Urothelium cell line (cell line): ENCODE results near the gene BDKRB2.

ENCODE experiments used
- DNase-seq: peaks from one replicate; pipeline ENCODE4 v3.0.0; 2011; ENCODE audit warnings: low spot score, mixed read lengths
- FAIRE-seq: peaks from 2 replicates; lab custom pipeline; 2011; peaks lifted over from hg19 to GRCh38; lab: Jason Lieb, UNC

BDKRB2 gene

DNA sequence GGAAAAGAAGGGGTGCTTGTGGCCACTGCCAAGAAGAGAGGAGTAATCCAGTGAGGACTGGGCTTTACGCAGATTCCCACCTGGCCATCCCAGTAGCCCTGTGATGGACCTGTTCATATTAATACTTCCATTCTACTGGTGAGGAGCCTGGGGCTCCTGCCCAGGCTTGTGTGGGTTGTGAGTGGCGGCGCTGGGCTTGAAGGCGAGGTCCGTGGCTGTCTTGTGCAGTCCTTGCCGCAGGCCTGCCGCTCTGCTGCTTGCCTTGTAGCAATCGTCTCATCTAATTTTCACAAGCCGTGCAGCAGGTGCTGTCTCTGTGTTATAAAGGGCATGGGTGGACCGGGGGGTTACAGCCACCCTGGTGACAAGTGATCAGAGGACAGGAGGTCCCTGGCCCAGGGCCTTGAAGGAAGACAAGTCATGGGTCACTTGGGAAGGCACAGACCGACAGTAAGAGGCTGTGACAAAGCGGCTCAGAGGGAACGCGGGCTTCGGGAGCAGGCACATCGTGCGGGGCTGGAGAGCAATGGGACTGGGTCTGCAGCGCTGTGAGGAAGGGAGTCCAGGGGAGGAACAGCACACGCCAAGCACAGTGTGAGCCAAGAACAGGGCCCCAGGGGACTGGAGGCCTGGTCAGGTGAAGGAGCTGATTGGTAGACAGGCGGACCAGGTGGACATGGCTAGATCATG lies 7.3 kb upstream of the BDKRB2 start:
- FAIRE-seq (no peak), DNase-seq (no peak)

- FAIRE-seq (no peak), DNase-seq (no peak)
Observed at GRCh38 chr14:96197969-96198368, 6.7 kb upstream of the BDKRB2 start.

GRCh38 chr14:96198430-96199130 lies 6.1 kb upstream of the BDKRB2 start:
- FAIRE-seq, result no peak
- DNase-seq, result no peak

DNA sequence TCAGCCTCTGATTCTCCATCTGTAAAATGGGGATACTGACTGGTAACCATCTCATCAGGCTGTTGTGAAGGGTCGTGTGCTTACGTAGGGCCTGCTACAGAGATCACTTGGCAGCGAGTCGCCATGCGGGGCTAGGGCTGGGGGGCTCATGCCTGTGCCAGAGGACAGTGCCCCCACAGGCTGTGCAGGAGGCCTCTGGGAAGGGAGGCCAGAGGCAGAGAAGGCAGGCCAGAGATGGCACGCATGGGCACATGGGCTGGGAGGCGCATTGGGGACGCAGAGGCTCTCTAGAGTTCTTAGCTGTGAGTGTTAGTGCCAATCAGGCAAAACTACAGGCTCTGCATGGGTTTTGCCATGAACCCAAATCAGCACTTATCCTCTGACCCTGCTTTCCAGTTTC lies 3.5 kb upstream of the BDKRB2 start:
- DNase-seq (no peak), FAIRE-seq (no peak)

DNA sequence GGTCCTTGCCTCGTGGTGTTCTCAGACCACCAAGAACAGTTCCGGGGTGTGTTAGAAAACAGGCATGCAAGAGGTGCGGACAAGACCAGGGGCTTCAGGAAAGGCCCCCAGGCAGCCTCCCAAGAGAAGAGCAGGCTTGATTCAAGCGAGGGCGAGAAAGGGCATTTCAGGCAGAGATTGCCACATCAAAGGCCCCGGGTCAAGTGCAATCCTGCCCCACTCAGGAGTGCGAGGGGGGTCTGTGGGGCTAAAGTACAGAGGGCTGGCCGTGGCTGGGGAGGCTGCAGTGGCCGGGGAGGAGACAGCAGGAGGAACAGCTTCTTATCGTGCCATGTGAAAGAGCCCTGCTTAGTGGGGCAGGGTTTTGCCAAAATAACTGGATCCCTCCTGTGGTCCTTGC lies 2.7 kb upstream of the BDKRB2 start:
- FAIRE-seq (no peak), DNase-seq (no peak)

DNA sequence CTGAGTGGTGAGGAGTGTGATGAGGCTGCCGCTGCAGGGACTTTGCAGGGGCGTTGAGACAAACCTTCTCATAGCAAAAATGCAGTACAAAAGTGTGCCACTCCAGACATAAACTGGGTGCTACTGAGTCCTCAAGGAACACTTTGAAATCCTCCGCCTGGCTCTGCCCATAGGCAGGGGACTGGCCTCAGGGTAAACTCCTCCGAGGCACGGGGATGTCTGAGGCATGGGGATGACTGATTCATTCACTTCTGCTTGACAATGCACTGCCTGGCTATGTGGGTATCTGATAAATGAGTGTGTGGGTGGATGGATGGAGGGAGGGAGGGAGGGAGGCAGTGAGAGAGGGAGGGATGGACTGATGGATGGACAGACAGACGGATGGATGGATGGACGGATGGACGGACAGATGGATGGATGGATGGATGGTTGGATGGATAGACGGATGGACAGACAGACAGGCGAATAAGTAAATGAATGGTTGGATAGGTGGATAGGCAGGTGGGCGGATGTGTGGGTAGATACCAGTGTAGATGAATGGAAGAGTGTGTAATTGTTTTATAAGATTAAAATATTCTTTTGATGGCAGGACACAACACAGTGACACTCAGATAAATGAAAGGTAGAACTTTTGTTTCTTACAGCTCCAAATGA lies 2.1 kb upstream of the BDKRB2 start:
- DNase-seq (no peak), FAIRE-seq (no peak)

DNA sequence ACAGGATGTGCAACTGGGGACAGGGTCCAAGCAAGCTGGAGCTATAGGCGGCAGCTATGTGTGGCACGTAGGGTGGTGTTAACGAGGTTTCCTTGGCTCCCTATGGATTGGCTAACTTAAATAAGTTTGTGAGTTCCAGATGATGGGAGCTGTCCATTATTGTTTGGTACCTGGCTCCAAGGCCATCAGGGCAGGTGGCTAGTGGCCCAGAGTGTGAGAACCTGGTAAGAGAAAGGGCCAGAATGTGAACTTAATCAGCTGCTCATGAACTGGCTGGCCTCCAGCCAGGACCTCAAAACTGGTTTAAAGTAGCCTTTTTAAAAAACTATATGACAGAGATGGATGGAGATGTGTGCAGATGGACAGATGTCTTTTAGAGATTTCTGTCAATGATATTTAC lies 1.5 kb upstream of the BDKRB2 start:
- DNase-seq (no peak), FAIRE-seq (no peak)

- DNase-seq (no peak), FAIRE-seq (no peak)
Observed at GRCh38 chr14:96203635-96204034, 1.0 kb upstream of the BDKRB2 start.

DNA sequence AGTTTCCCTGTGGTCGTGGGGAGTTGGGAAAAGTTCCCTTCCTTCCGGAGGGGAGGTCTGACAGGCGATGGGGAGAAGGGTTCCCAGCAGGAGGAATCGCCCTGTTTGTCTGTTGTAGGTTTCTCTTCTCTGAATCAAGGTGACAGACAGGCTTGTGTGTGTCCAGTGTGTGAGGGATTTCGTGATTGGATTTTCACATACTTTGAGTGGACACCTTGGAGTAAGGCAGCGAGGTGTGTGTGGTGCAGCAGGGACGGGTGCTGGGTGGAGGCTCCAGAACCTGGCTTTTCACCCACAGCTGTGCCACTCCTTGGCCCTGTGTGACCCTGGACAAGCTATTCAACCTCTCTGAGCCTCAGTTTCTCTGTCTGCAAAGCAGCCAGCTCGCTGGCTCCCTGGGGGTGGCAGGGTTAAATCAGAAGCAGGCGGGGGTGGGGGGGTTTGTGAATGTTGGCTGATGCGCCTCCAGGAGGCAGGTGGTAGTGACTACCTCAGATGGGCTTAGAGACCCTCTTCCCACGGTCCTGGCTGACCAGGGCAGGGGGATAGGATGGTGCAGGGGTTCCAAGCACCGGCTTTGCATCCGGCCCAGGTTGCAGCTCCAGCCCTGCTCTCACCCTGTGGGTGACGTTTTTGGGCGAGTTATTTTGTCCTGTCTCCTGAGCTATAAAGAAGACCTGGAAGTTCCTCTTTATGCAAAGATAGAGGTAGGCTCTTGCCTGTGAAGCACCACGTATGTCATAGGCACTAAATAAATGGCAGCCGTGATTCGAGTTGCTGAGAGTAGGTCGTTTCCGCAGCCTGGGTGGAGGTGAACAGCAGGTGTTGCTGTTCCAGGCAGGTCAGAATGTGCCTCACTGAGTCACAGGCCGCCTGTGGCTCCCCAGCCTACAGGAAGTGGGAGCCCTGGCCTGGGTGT lies 679 bp downstream of the BDKRB2 start:
- DNase-seq (no peak), FAIRE-seq (no peak)

- FAIRE-seq (no peak), DNase-seq (no peak)
Observed at GRCh38 chr14:96205978-96206360, 1.3 kb downstream of the BDKRB2 start.

- DNase-seq (no peak), FAIRE-seq (no peak)
Observed at GRCh38 chr14:96206461-96206860, 1.8 kb downstream of the BDKRB2 start.

DNA sequence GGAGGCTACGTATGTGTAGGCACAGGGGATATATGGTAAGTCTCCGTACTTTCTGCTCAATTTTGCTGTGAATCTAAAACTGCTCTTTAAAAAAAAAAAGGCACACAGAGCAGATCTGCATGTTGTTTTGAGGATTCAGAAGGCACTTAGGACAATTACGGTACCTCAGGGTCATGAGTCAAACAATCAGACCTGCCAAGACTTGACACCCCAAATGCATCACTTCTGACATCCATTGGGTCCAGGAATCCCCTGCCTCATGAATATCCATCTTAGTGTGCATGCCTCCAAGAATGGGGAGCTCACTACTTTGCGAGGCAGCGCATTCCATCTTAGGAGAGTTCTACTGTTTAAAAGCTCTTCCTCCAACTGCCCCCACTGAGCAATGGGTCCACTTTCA lies 3.0 kb downstream of the BDKRB2 start:
- FAIRE-seq (no peak), DNase-seq (no peak)

- no peak for DNase-seq
- no peak for FAIRE-seq
Observed at GRCh38 chr14:96208739-96209138, 4.1 kb downstream of the BDKRB2 start.

DNA sequence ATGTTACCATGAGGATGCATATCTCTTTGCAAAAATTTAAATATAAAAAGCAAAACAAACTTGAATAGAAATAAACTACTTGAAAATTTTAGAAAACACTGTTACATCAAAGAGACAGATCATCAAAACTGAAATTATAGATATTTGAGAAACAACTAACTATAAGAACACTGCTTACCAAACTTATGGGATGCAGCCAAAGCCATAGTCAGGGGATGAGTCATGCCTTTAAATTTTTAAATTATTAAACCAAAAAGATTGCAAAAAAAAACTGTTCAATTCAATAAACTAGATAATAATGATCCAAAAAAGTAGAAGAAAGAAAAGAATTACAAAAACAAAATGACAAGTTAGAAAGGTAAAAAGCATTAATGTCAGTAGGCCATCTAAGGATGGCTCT lies 7.5 kb downstream of the BDKRB2 start:
- FAIRE-seq, result no peak
- no peak for DNase-seq

DNA sequence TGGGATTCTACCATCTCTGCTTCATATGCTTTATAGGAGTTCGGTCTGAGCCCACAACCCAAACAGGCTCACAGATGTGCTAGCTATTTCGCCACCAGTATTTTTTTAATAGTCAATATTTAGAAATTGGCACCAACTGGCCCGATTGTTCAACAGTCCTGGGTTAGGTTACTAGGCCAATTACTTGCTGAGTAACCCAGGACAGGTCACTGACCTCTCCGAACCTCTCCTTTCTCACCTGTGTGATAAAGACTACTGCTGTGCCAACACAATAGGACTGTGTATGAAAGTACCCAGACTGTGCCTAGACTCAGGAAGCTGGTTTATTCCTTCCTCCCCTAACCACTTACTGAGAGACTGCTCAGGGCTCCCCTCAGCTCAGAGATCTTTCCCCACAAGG lies 8.3 kb downstream of the BDKRB2 start:
- no peak for DNase-seq
- no peak for FAIRE-seq

DNA sequence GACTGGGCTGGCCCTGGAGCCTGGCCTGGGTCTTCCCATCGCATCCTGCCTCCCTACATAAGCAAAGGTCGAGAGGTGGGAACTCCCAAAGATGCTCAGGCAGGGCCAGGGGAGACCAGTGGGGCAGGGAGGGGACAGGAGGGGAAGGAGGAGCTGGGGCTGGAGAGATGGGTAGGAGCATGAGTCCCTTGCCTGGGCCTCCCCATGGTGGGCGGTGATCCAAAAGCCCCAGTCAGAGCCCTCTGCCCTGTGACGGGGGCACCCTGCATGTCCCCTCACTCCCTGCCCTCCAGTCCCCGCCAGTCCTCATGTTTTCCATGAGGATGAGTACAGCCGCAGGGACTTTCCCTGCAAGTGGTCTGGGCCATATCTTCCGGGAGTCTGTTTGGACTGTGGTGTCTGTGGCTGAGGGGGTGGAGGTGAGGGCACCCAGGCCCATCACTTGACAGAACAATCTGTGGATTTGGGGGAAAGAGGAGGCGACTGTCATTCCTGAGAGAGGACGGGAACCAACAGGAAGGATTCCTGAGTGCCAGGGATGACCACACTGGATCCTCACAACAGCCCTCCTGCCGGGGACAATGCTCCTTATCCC lies 9.3 kb downstream of the BDKRB2 start:
- no peak for FAIRE-seq
- no peak for DNase-seq

DNA sequence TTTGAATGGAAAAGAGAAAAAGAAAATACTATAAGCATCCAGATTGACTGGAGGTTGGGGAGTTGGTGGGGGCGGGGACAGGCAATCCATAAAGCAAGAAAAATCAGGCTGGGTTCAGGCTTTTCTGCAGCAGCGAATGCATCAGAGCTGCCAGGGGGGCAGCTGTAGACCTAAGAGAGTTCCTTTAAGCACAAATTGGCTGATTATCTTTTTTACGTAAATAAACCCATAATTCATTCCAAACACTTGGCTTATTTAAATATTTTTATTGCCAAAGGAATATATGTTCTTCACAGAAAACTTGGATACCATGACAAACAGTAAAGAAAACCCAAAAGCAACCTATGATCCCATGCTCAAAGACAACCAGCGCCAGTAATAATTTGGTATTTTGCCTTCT lies 10.2 kb downstream of the BDKRB2 start:
- no peak for DNase-seq
- FAIRE-seq, result no peak

DNA sequence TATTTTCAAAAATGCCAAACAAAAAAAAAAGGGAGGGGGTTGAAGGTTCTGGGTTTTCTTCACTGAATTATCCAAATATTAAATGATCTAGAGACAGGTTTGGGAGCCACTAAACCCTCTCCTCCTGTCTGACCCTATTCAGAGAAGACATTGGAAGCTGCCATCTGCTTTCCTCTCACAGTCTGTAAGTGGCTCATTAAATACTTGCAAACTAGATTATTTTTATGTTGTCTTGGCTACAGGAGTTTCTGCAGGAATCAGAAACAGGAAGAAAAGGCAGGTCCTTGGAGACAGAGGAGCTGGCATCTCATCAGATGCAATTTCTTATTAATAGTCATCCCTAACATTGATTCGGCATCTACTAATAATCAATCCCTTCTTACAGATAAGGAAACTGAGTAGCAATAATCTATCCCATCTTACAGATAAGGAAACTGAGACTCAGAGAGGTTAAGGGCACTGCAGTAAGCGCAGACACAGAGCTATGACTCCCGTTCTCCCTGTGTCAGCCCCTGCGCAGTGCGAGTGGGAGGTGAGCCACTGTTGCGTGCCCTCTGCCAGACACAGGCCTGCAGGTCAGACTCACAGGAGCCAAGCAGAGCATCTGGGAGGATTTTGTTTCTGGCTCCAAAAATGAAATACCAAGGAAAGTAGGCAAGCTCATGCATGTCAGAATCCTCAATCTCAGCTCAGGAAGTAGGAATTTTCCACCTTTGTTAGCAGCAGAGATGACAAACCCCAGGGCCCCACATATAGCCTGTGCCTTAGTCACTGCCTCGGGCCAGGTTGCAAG lies 11.0 kb downstream of the BDKRB2 start:
- DNase-seq, result no peak
- FAIRE-seq, result no peak

DNA sequence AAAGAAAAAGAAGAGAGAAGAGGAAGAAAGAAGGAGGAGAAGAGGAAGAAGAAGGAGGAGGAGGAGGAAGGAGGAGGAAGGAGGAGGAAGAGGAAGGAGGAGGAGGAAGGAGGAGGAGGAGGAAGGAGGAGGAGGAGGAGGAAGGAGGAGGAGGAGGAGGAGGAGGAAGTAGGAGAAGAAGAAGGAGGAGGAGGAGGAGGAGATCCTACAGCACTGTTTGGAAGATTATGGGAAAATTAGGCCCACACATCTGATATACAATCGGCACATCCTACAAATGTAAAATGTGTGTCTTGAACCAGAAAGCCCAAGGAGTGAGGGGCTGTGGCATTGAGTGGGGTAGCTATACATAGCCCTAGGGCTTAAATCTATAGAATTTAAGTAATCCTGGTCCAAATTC lies 12.0 kb downstream of the BDKRB2 start:
- FAIRE-seq, result no peak

GRCh38 chr14:96217376-96217913 lies 12.8 kb downstream of the BDKRB2 start:
- FAIRE-seq, result no peak
- DNase-seq, result no peak

More for the DNA sequence above, 12.0 kb downstream of the BDKRB2 start:
- no peak for DNase-seq
